ENCODE measurements around the gene DPYD. TPM values are rescaled to one million over a fixed set of nuclear protein-coding genes. Genes with fewer than 3 reads are reported as not detected.

Gene DPYD
- total RNA-seq, 2 donors from 2014 or later, result 9.2 to 17.5 TPM

GRCh38 chr1:97298966-97299365 is 621.9 kb downstream of the DPYD start:
- 100% methylated on average over 1 of the region's 1 CpG; no CpG with 5 or more reads in 1 of the 2 experiments for WGBS, 2 experiments (ENCODE audit: insufficient coverage in 1 of 2, insufficient read length in 1 of 2)
- no peaks in the 10 kb centered on the region for H3K36me3 ChIP-seq (ENCODE audit: control insufficient read depth, insufficient read depth, low read length)
- Mint-ChIP-seq H3K4me3 (no peak overlapping the region), H3K36me3 (ENCODE audit: low read depth) (no peaks in the 10 kb centered on the region), H3K4me1 (no peaks in the 10 kb centered on the region), H3K9me3 (no peaks in the 10 kb centered on the region), H3K27ac (no peak overlapping the region), H3K27me3 (ENCODE audit: insufficient read depth) (no peaks in the 10 kb centered on the region)
- H3K4me3 ChIP-seq (ENCODE audit: low read length), result no peak overlapping the region
- DNase-seq, result no peak
- no peaks in the 10 kb centered on the region for H3K27me3 ChIP-seq (ENCODE audit: control insufficient read depth, insufficient read depth, low read length, poor library complexity, severe bottlenecking)
- TF ChIP-seq CTCF (conservative IDR thresholded peaks at IDR 0.05), result no peak
- no peak overlapping the region for H3K27ac ChIP-seq (ENCODE audit: low read depth, low read length)
- H3K9ac ChIP-seq (ENCODE audit: extremely low read depth, low read length, poor library complexity, severe bottlenecking), result no peak overlapping the region
- H3K4me1 ChIP-seq (ENCODE audit: control insufficient read depth, insufficient read depth, low read length), result peaks cover 3% of the 10 kb centered on the region
- no peaks in the 10 kb centered on the region for H3K9me3 ChIP-seq (ENCODE audit: control insufficient read depth, low read length)

GRCh38 chr1:97297611-97298010 is 623.2 kb downstream of the DPYD start:
- no peak overlapping the region for H3K4me3 ChIP-seq (ENCODE audit: low read length)
- no peak overlapping the region for H3K9ac ChIP-seq (ENCODE audit: extremely low read depth, low read length, poor library complexity, severe bottlenecking)
- H3K36me3 ChIP-seq (ENCODE audit: control insufficient read depth, insufficient read depth, low read length), result no peaks in the 10 kb centered on the region
- no peaks in the 10 kb centered on the region for H3K36me3 Mint-ChIP-seq (ENCODE audit: low read depth)
- H3K4me1 ChIP-seq (ENCODE audit: control insufficient read depth, insufficient read depth, low read length), result peaks cover 3% of the 10 kb centered on the region
- H3K4me1 Mint-ChIP-seq, result no peaks in the 10 kb centered on the region
- no peaks in the 10 kb centered on the region for H3K9me3 ChIP-seq (ENCODE audit: control insufficient read depth, low read length)
- TF ChIP-seq CTCF (conservative IDR thresholded peaks at IDR 0.05), result no peak
- H3K27me3 ChIP-seq (ENCODE audit: control insufficient read depth, insufficient read depth, low read length, poor library complexity, severe bottlenecking), result no peaks in the 10 kb centered on the region
- H3K4me3 Mint-ChIP-seq, result no peak overlapping the region
- 91 to 100% methylated on average over 2 of the region's 2 CpGs for WGBS, 2 experiments (ENCODE audit: insufficient coverage in 1 of 2, insufficient read length in 1 of 2)
- H3K9me3 Mint-ChIP-seq, result no peaks in the 10 kb centered on the region
- no peaks in the 10 kb centered on the region for H3K27me3 Mint-ChIP-seq (ENCODE audit: insufficient read depth)
- DNase-seq, result no peak
- no peak overlapping the region for H3K27ac Mint-ChIP-seq
- H3K27ac ChIP-seq (ENCODE audit: low read depth, low read length), result no peak overlapping the region

GRCh38 chr1:97281962-97282361 is 638.9 kb downstream of the DPYD start:
- WGBS, 2 experiments (ENCODE audit: insufficient coverage in 1 of 2, insufficient read length in 1 of 2), result no CpG with 5 or more reads among the region's 1 CpG
- no peak for TF ChIP-seq CTCF (conservative IDR thresholded peaks at IDR 0.05)
- peaks cover 14% of the 10 kb centered on the region for H3K9me3 Mint-ChIP-seq
- H3K27me3 ChIP-seq (ENCODE audit: control insufficient read depth, insufficient read depth, low read length, poor library complexity, severe bottlenecking), result no peaks in the 10 kb centered on the region
- no peaks in the 10 kb centered on the region for H3K4me1 ChIP-seq (ENCODE audit: control insufficient read depth, insufficient read depth, low read length)
- no peaks in the 10 kb centered on the region for H3K36me3 Mint-ChIP-seq (ENCODE audit: low read depth)
- no peak overlapping the region for H3K27ac ChIP-seq (ENCODE audit: low read depth, low read length)
- no peaks in the 10 kb centered on the region for H3K36me3 ChIP-seq (ENCODE audit: control insufficient read depth, insufficient read depth, low read length)
- H3K4me3 Mint-ChIP-seq, result no peak overlapping the region
- no peak overlapping the region for H3K27ac Mint-ChIP-seq
- no peaks in the 10 kb centered on the region for H3K9me3 ChIP-seq (ENCODE audit: control insufficient read depth, low read length)
- H3K9ac ChIP-seq (ENCODE audit: extremely low read depth, low read length, poor library complexity, severe bottlenecking), result no peak overlapping the region
- H3K4me1 Mint-ChIP-seq, result no peaks in the 10 kb centered on the region
- no peak for DNase-seq
- H3K4me3 ChIP-seq (ENCODE audit: low read length), result no peak overlapping the region
- H3K27me3 Mint-ChIP-seq (ENCODE audit: insufficient read depth), result no peaks in the 10 kb centered on the region

Measured in endodermal cell (in vitro differentiated cells).